GM18909 (cell line): ENCODE measurements around the gene FHIP1A.
"Not testable (repeated sequence)": the region's sequence is repeated elsewhere in the genome, so short reads cannot be mapped to it uniquely, and the experiment has no call there.

Source experiments
- ATAC-seq: cut with Tn5 transposase; IDR thresholded peaks from one replicate; pipeline ENCODE4 v1.9.1; 2021; ENCODE audit warnings: mild to moderate bottlenecking; ENCODE audit not compliant: unreplicated experiment, poor library complexity

The FHIP1A gene

GRCh38 chr4:151408630-151409469, at the start of gene FHIP1A:
TSS of gene FHIP1A (plus strand) at chr4:151409176. CDS start at chr4:151566260, 157,084 bp downstream.
- ATAC-seq: peak; percentile 83

DNA sequence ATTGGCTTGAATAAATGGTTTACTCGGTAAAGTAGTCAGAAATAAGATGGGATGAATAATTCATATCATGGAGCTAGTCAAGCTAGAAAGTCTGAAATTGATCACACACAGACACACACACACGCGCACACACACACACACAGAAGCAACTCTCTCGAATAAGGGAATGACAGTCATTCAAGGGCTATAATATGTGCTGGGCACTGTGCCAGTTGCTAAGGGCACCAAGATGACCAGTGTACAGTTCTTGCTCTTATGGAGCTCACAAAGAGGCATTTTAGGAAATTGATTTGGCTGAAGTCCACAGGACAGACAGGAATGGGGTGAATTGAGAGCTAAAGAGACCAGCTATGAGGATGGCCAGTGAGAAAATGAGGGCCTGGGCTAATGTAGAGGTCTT, 49.4 kb upstream of the FHIP1A start:
- ATAC-seq: no peak

GRCh38 chr4:151361126-151361525, 47.9 kb upstream of the FHIP1A start:
- ATAC-seq: no peak

GRCh38 chr4:151361966-151362365, 47.0 kb upstream of the FHIP1A start:
- ATAC-seq: no peak

DNA sequence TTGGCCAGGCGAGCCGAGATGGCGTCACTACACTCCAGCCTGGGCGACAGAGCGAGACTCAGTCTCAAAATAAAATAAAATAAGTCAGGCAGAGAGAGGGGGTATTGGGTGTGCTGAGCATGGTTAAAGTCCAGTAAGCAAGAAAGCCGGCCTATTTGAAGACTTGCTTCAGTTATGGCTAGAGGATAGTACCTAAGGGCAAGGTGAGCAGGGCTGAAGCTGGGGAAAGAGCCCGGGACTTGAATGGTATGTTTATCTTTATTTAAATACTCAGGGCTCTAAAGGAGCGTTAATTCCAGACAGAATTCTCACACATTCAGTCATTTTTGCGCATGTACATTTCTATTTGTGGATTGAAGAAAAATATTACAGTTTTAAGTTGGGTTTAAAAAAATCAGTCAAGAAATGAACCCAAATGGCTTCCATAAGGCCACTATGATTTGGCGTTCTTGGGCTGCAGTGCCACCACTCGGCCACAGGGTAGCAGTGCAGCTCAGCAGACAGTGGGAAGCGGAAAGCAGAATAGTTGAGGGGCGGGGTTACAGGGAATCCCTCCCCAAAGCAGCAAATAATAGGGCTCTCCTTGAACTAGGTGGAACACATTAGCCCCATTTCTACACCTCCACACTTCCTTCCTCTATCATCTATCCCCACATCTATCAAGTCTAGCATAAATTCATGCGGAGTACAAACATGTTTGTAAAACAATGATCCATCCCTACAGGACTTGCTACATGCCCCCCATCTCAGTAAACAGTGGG, 46.4 kb upstream of the FHIP1A start:
- ATAC-seq: peak; percentile 94

DNA sequence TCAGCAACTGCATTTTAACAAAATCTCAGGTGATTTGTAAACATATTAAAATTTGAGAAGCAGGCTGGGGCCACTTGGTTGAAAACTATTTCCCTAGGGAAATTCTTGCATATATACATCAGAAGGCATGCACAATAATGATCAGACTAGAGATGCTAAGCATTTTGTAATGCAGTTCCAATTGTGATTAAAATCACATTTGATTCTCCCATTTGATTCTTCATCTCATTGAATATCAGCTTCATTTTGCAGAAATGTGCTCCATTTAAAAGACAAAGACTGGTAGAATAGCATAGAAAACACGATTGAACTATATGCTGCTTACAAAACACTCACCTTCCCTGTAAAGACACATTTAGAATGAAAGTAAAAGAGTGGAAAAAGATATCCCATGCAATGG, 32.4 kb upstream of the FHIP1A start:
- ATAC-seq: no peak

GRCh38 chr4:151389311-151389710, 19.7 kb upstream of the FHIP1A start:
- ATAC-seq: no peak

GRCh38 chr4:151389799-151390198, 19.2 kb upstream of the FHIP1A start:
- not testable (repeated sequence) for ATAC-seq

DNA sequence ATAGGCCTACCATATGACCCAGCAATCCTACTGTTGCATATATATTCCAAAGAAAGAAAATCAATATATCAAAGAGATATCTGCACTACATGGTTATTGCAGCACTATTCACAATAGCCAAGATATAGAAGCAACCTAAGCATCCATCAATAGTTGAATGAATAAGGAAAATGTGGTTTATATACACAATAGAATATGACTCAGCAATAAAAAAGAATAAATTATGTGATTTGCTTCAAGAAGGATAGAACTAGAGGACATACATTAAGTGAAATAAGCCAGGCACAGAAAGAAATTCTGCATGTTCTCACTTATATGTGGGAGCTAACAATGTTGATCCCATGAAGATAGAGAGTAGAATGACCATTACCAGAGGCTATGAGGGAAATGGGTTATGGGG, 13.1 kb upstream of the FHIP1A start:
- ATAC-seq: no peak

- ATAC-seq: no peak
These were observed 8.6 kb upstream of the FHIP1A start for GRCh38 chr4:151400343-151400742.

DNA sequence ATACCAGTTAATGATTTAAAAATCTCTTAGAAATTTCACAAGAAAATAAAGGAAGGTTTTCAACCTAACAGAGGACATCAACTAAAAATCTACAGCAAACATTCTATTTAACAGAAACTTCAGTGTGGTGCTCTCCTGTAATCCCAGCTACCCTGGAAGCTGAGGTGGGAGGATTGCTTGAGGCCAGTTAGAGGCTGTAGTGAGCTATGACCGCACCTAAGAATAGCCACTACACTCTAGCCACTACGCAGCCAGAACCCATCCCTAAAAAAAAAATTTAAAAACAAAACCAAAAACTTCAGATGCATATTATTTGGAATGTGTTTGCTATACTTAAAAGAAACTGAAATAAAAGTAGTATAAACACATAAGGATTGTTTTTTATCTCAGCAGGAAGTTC, 7.2 kb upstream of the FHIP1A start:
- no peak for ATAC-seq

- no peak for ATAC-seq
These were observed 6.7 kb upstream of the FHIP1A start for GRCh38 chr4:151402145-151402865.

- ATAC-seq: no peak
These were observed 5.3 kb upstream of the FHIP1A start for GRCh38 chr4:151403656-151404055.

GRCh38 chr4:151404802-151405201, 4.2 kb upstream of the FHIP1A start:
- not testable (repeated sequence) for ATAC-seq

DNA sequence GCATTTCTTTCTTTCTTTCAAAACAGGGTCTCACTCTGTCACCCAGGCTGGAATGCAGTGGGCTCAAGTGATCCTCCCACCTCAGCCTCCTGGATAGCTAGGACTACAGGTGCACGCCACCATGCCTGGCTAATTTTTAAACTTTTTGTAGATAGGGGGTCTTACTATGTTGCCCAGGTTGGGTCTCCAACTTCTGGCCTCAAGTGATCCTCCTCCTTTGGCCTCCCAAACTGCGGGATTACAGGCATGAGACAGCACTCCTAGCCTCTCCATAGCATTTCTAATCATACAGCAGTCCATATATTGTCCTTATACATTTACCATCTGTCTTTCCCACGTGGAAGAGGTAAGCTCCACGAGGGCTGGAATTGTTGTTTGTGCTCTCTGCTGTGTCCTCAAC, 2.0 kb upstream of the FHIP1A start:
- no peak for ATAC-seq

- ATAC-seq: peak; percentile 87
These were observed 1.3 kb upstream of the FHIP1A start for GRCh38 chr4:151407466-151408379.

DNA sequence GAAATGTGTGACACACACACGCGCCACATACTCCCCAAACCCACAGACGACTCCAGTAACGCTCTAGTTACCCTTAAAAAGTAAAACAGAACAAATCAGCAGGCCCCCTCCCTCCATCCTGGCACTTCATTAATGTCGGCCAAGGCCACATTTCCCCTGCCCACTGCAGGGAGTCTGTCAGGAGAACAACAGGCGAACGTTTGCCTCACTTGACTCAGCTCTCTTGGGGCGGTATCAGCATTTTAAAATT, 671 bp upstream of the FHIP1A start:
- no peak for ATAC-seq

- no peak for ATAC-seq
These were observed 716 bp downstream of the FHIP1A start for GRCh38 chr4:151409470-151410313.

- no peak for ATAC-seq
These were observed 7.0 kb downstream of the FHIP1A start for GRCh38 chr4:151415978-151416377.
